ENCODE results near the gene APOC4.

Gene APOC4

DNA sequence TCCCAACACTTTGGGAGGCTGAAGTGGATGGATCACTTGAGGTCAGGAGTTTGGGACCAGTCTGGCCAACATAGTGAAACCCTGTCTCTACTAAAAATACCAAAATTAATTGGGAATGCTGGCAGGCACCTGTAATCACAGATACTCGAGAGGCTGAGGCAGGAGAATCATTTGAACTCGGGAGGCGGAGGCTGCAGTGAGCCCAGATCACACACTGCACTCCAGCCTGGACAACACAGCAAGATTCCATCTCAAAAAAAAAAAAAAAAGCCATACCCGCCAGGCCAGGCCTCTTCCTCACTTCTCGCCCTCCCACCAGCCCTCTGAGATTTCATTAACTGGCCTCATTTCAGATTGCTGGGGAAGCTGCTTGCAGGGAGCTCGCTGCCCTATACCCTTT lies 51.5 kb downstream of the APOC4 start:
- no peak for DNase-seq (ENCODE audit: low read depth, low spot score)

DNA sequence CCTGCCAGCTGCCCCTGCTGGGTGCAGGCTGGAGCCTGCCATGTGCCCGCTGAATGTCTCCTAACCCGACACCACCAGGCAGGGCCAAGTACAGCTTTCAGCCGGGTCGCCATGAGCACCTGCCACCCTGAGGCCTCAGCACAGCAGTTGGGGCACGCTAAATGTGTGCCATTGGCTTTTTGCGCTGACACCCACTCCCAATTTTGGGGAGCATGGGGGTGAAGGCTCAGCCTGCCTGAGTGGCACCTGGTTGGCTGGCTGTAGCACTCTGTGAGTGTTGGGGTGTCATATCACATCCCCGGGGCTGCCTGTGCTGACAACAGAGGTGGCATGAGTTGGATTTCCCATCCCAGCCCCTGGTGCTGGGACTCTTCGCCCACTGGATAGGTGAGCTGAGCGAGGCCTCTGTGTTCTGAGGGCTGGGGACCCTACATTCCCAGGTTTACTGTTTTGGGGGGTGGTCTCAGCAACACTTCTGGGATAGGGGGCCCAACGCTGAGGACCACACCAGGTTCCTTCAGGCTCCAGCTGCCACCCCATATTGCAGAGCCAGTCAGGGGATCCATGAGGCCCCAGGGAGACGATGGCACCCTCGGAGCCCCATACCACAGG lies 52.0 kb downstream of the APOC4 start:
- DNase-seq (ENCODE audit: low read depth, low spot score) = no peak

All from activated naive CD8-positive, alpha-beta T cell treated with anti-CD3 and anti-CD28 coated beads, Interleukin-2, amount 50 U/mL, for 16 hours (primary cell).